GM21360 (cell line): Measurements from ENCODE around the gene ASAH2B.

Experiments
- ATAC-seq: cut with Tn5 transposase; IDR thresholded peaks from one replicate; pipeline ENCODE4 v1.9.1; 2021; ENCODE audit warnings: mild to moderate bottlenecking, moderate library complexity; ENCODE audit not compliant: unreplicated experiment

The ASAH2B gene

GRCh38 chr10:50796693-50797092 lies 57.0 kb downstream of the ASAH2B start:
- ATAC-seq: no peak

GRCh38 chr10:50798297-50798696 lies 58.6 kb downstream of the ASAH2B start:
- ATAC-seq: no peak

- no peak for ATAC-seq
Measured at GRCh38 chr10:50799595-50799994, 59.9 kb downstream of the ASAH2B start.

DNA sequence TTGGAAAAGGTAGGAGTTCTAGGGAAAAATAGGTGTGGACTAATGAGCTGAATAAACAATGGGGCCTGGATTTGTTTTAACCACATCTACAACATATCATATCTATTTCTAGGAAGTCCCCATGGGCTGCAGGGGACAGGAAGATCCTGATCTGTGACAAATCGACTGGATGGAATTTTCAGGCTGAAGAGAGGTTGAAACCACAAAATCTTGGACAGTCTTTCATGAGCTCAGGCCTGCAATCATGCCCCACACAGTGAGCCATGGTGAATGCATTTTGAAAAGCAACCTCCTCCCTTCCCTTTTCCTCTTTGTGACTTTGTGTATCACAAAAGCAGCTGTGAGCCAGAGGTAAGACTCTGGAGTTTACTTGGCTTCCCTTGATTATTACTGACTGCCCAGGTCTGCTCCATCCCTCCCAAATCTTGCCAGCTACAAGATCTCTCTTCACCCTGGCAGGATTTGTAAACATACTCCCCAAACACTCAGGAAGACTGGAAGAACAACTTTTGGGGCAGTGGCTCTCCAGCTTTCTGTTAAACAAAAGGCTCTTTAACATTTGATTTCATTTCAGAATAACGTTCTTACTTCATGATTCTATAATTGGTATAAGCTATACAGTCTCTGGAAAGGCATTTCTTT lies 66.4 kb downstream of the ASAH2B start:
- no peak for ATAC-seq

DNA sequence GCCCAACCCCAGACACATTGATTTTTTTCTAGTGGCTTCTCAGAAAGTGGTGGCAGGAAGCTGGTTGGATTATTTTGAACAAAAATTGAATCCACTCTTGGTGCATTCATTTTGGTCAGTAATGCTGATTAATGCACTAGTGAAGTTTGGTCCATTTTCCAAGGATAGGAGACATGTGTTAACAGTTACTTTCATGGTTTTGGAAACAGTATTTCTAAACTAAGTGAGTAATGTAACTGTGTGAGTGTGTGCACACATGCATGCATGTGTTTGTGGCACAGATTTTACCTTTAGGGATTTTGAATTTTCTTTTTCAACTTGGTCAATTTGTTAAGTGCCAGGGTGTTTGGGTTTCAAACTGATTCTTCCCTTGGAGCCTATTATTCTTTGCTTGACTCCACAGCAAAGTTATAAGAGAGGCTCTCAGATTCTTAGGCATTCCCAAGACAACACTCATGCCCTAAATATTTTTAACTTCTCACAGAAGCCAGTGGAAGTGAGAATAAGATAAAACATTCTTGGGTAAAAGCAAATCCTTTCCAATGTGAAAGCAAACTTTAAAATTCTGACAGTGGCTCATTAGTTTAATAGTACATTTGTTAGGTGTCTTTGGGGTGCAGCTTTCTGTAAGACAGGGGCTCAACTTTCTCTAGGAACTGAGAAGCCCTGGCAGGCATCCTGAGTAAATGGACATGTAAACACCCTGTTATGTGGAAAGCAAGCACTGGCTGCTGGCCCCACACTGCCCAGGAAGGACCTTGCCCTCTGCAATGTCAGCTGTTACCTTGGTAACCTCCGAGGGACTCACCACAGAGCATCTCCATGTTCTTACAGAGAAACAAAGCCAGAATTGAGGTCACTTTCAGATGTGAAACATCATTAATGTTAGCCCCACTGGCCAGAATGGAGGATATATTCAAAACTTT lies 68.4 kb downstream of the ASAH2B start:
- no peak for ATAC-seq
